IMR-90 (cell line): Measurements from ENCODE around the gene NEFH.

Experiments
- CTCF ChIP-seq: conservative IDR thresholded peaks from 2 replicates; pipeline ENCODE4 v1.5.1; 2012; ENCODE audit warnings: mild to moderate bottlenecking, low read depth, low read length, improper control_type of control experiment
- FOS ChIP-seq: fragments of 150-350 bp; IDR thresholded peaks from 2 replicates; pipeline ENCODE4 v1.6.1; 2016; ENCODE audit warnings: low read depth, low read length
- MAFK ChIP-seq: IDR thresholded peaks from 2 replicates; pipeline ENCODE4 v1.6.1; 2012; ENCODE audit warnings: low read depth, low read length, improper control_type of control experiment
- MXI1 ChIP-seq: IDR thresholded peaks from 2 replicates; pipeline ENCODE4 v1.6.1; 2012; ENCODE audit warnings: low read depth, mild to moderate bottlenecking, low read length, moderate library complexity, borderline replicate concordance
- POLR2A ChIP-seq: IDR thresholded peaks from 2 replicates; pipeline ENCODE4 v1.6.1; 2012; ENCODE audit warnings: mild to moderate bottlenecking, low read depth, low read length
- RAD21 ChIP-seq: IDR thresholded peaks from 2 replicates; pipeline ENCODE4 v1.6.1; 2012; ENCODE audit warnings: low read length, improper control_type of control experiment
- RCOR1 ChIP-seq: IDR thresholded peaks from 2 replicates; pipeline ENCODE4 v1.6.1; 2012; ENCODE audit warnings: mild to moderate bottlenecking, low read length, improper control_type of control experiment; ENCODE audit not compliant: insufficient replicate concordance
- USF2 ChIP-seq: fragments of 150-350 bp; IDR thresholded peaks from 2 replicates; pipeline ENCODE4 v1.6.1; 2017; ENCODE audit warnings: mild to moderate bottlenecking, antibody characterized with exemption, low read length, low read depth

GRCh38 chr22:29475550-29475949 lies 4.5 kb upstream of the NEFH start:
- TF ChIP-seq CTCF (no peak), MAFK (no peak), MXI1 (no peak), FOS (no peak), POLR2A (no peak), RAD21 (no peak), RCOR1 (no peak), USF2 (no peak)
